ENCODE results near the gene ACTR3.

ACTR3 gene

DNA sequence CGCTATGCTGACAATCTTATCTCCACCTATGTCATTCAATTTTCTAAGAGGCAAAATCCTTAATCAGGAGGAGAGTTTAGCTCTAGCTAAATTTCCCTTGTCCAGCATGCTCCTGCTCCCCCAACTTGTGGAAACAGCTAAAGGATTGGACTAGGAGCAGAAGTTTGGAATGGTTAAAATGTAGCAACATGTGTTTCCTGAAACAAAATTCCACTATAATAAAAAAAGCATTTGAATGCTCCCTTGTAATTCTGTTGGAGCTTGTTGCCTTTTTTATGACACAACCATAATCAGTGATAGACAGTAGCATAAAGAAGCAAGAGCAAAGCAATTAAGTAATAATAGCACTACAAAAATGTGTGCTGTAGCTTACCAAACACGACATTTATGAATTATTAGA lies 6.9 kb downstream of the ACTR3 start:
- Histone ChIP-seq H3K36me3 (ENCODE audit: low read length) (peaks cover 25% of the 10 kb centered on the region), H3F3A (ENCODE audit: insufficient read depth) (peaks cover 32% of the 10 kb centered on the region; the same call in 1 of the 2 replicates), H3K4me3 (ENCODE audit: insufficient read depth, low read length, poor library complexity, severe bottlenecking) (peak overlapping the region; percentile 3), H3K9me3 (ENCODE audit: insufficient read depth, low read length) (no peaks in the 10 kb centered on the region), H3K9me2 (replicated peaks; ENCODE audit: insufficient read depth, low read length) (no peaks in the 10 kb centered on the region), H4K20me1 (ENCODE audit: low read depth, low read length) (peaks cover 76% of the 10 kb centered on the region), H3K27ac (ENCODE audit: low read depth, low read length) (no peak overlapping the region), H2AFZ (ENCODE audit: low read depth, low read length, severe bottlenecking) (no peak overlapping the region), H3K9ac (ENCODE audit: low read length) (no peak overlapping the region), H3K27me3 (ENCODE audit: low read length) (no peaks in the 10 kb centered on the region), H3K4me2 (ENCODE audit: low read depth, low read length, poor library complexity, severe bottlenecking) (peak overlapping the region; percentile 99), H3K79me2 (ENCODE audit: insufficient read depth, low read length) (peaks cover 100% of the 10 kb centered on the region)
- TF ChIP-seq, protein P1, sequence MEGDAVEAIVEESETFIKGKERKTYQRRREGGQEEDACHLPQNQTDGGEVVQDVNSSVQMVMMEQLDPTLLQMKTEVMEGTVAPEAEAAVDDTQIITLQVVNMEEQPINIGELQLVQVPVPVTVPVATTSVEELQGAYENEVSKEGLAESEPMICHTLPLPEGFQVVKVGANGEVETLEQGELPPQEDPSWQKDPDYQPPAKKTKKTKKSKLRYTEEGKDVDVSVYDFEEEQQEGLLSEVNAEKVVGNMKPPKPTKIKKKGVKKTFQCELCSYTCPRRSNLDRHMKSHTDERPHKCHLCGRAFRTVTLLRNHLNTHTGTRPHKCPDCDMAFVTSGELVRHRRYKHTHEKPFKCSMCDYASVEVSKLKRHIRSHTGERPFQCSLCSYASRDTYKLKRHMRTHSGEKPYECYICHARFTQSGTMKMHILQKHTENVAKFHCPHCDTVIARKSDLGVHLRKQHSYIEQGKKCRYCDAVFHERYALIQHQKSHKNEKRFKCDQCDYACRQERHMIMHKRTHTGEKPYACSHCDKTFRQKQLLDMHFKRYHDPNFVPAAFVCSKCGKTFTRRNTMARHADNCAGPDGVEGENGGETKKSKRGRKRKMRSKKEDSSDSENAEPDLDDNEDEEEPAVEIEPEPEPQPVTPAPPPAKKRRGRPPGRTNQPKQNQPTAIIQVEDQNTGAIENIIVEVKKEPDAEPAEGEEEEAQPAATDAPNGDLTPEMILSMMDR (IDR thresholded peaks at IDR 0.05; ENCODE audit: insufficient read depth, low read length, poor library complexity, severe bottlenecking): no peak
- no peak for TF ChIP-seq EZH2phosphoT487 (conservative IDR thresholded peaks at IDR 0.05; ENCODE audit: low read length)

DNA sequence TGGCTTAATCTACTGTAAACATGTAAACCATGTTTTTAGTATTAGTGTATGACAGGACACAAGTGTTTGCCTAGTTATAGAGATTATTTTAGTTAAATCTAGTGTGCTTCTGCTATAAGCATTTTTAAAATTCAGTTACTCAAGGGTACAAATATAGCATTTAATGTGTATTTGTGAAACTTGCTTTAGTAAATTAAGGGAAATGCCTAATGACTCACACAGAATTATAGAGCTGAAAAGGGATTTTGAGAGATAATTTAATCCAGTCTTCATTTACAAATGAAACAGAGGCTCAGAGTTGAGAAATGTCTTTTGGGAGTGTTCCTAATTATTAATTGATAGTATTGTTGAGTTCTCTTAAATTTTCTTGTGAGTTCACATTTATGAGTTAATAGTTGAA lies 8.2 kb downstream of the ACTR3 start:
- Histone ChIP-seq H3K9me3 (ENCODE audit: insufficient read depth, low read length) (no peaks in the 10 kb centered on the region), H3K4me2 (ENCODE audit: low read depth, low read length, poor library complexity, severe bottlenecking) (peak overlapping the region; percentile 99), H3K27me3 (ENCODE audit: low read length) (no peaks in the 10 kb centered on the region), H3F3A (ENCODE audit: insufficient read depth) (peaks cover 30% of the 10 kb centered on the region), H3K9me2 (replicated peaks; ENCODE audit: insufficient read depth, low read length) (no peaks in the 10 kb centered on the region), H3K9ac (ENCODE audit: low read length) (0 out of 2 replicates have a peak overlapping the region, but pooled peaks have one; percentile 1), H4K20me1 (ENCODE audit: low read depth, low read length) (peaks cover 83% of the 10 kb centered on the region), H3K27ac (ENCODE audit: low read depth, low read length) (no peak overlapping the region), H3K4me3 (ENCODE audit: insufficient read depth, low read length, poor library complexity, severe bottlenecking) (no peak overlapping the region), H3K79me2 (ENCODE audit: insufficient read depth, low read length) (peaks cover 100% of the 10 kb centered on the region), H2AFZ (ENCODE audit: low read depth, low read length, severe bottlenecking) (no peak overlapping the region), H3K36me3 (ENCODE audit: low read length) (peaks cover 21% of the 10 kb centered on the region)
- TF ChIP-seq, protein P1 (IDR thresholded peaks at IDR 0.05; ENCODE audit: insufficient read depth, low read length, poor library complexity, severe bottlenecking): no peak
- no peak for TF ChIP-seq EZH2phosphoT487 (conservative IDR thresholded peaks at IDR 0.05; ENCODE audit: low read length)

DNA sequence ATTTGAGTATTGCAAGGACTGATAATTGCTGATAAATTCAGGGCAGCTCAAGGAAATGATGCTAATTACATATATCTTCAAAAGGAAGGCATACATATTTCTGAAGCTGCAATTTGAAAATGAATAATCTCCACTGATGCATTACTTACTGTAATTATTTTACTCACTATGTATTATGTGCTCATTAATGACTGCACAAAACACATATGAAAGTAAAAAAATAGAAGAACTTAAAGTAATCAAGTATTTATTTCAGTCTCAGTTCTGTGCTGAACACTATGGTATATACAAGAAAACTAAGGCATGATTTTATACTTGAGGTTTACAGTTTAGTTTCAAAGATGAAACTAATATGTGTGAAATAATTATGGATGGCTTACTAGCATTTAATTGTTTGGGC lies 9.3 kb downstream of the ACTR3 start:
- Histone ChIP-seq H3K27me3 (ENCODE audit: low read length) (no peaks in the 10 kb centered on the region), H4K20me1 (ENCODE audit: low read depth, low read length) (peaks cover 91% of the 10 kb centered on the region), H3K9me3 (ENCODE audit: insufficient read depth, low read length) (no peaks in the 10 kb centered on the region), H3K79me2 (ENCODE audit: insufficient read depth, low read length) (peaks cover 100% of the 10 kb centered on the region), H3K9ac (ENCODE audit: low read length) (no peak overlapping the region), H3K4me3 (ENCODE audit: insufficient read depth, low read length, poor library complexity, severe bottlenecking) (no peak overlapping the region), H3K9me2 (replicated peaks; ENCODE audit: insufficient read depth, low read length) (no peaks in the 10 kb centered on the region), H3F3A (ENCODE audit: insufficient read depth) (peaks cover 33% of the 10 kb centered on the region), H3K36me3 (ENCODE audit: low read length) (peaks cover 25% of the 10 kb centered on the region), H3K27ac (ENCODE audit: low read depth, low read length) (no peak overlapping the region), H3K4me2 (ENCODE audit: low read depth, low read length, poor library complexity, severe bottlenecking) (peak overlapping the region; percentile 99), H2AFZ (ENCODE audit: low read depth, low read length, severe bottlenecking) (no peak overlapping the region)
- no peak for TF ChIP-seq EZH2phosphoT487 (conservative IDR thresholded peaks at IDR 0.05; ENCODE audit: low read length)
- TF ChIP-seq, protein P1 (IDR thresholded peaks at IDR 0.05; ENCODE audit: insufficient read depth, low read length, poor library complexity, severe bottlenecking): no peak
